Right lobe of liver (tissue), 6 donors: Measurements from ENCODE around the gene WDR54. TPM values are rescaled to one million over a fixed set of nuclear protein-coding genes. Genes with fewer than 3 reads are reported as not detected.

ENCODE experiments used
- ATAC-seq, 4 donors: fragments of 200-7000 bp; cut with Tn5 transposase; one replicate each; pipeline ENCODE4 v1.9.1; 2020; ENCODE audit warnings: mild to moderate bottlenecking in 4 of 4, moderate library complexity in 4 of 4
- DNase-seq, 3 donors: peaks; one replicate each; pipeline ENCODE4 v3.0.0-alpha.2; 2020
- H3K27ac ChIP-seq, 3 donors: fragments of 200-600 bp; one replicate each; pipeline ENCODE4 v1.8.0; 2022
- H3K27me3 ChIP-seq, 2 donors: fragments of 200-600 bp; one replicate each; pipeline ENCODE4 v1.8.0; 2022
- H3K36me3 ChIP-seq, 4 donors: fragments of 200-600 bp; sonication (generic) in 1 of 4; one replicate each; pipeline versions ENCODE4 v1.5.1 to v1.8.0; 2017 to 2022; ENCODE audit warnings: control low read depth in 1 of 4
- H3K4me1 ChIP-seq, 4 donors: fragments of 200-600 bp; sonication (generic) in 1 of 4; one replicate each; pipeline versions ENCODE4 v1.5.1 to v1.8.0; 2017 to 2022; ENCODE audit warnings: control low read depth in 1 of 4
- H3K4me3 ChIP-seq, 3 donors: fragments of 200-600 bp; one replicate each; pipeline ENCODE4 v1.8.0; 2022
- H3K9me3 ChIP-seq, 4 donors: fragments of 200-600 bp; sonication (generic) in 1 of 4; one replicate each; pipeline versions ENCODE4 v1.5.1 to v1.8.0; 2017 to 2022; ENCODE audit warnings: control low read depth in 1 of 4
- CTCF ChIP-seq, 4 donors: fragments of 200-600 bp in 3 of 4; fragments of 450-650 bp in 1 of 4; IDR thresholded peaks; one replicate each; pipeline versions ENCODE4 v1.5.1 to v1.8.0; 2016 to 2022; ENCODE audit warnings: antibody characterized with exemption in 4 of 4, mild to moderate bottlenecking in 2 of 4
- POLR2A ChIP-seq: fragments of 450-650 bp; IDR thresholded peaks from one replicate; pipeline ENCODE4 v1.6.1; 2017; ENCODE audit warnings: antibody characterized with exemption, mild to moderate bottlenecking
- WGBS: methylation state at CpG from one replicate; pipeline ENCODE4 v1.1.6; 2018; ENCODE audit warnings: low coverage, low lambda C conversion rate; ENCODE audit not compliant: insufficient coverage; ENCODE audit errors: missing lambda C conversion rate; 5-methylcytosine and 5-hydroxymethylcytosine counted together
- intact Hi-C, 2 donors: fragments of 100-400 bp; cut with DNase I; formaldehyde crosslinking; loops; one replicate each; pipeline versions ENCODE4 v1.11.2 to v1.14.1; 2022
- total RNA-seq, 6 experiments: library from RNA; depleted of rRNA in 2 of 6; stranded (reverse); fragments of >200 nt in 2 of 6; fragmentation: NEBNext Ultra II Directional in 3 of 6; extraction: Animal tissue kit (Norgen Biotek cat#: 25700) in 3 of 6; gene quantifications; one replicate each; pipeline versions ENCODE4 v1.1.0 to v1.2.4, GENCODE V29; 2016 to 2023
- donor health status: DM: no; HTN: yes; CAD: no.
- donor health status: DM: no; HTN: no; CAD: no.
- donor health status: DM: no; HTN: no; CAD: no.
- donor health status: DM: no; HTN: yes; CAD: no.
- donor health status: DM: no; HTN: yes; CAD: no.

WDR54 gene
- total RNA-seq, 6 experiments from 2014 or later = 1.6 to 5.3 (median 2.2) TPM

- Histone ChIP-seq H3K36me3 (peaks cover 0 to 3% (median 0%) of the 10 kb centered on the region in 4 donors), H3K27me3 (no peaks in the 10 kb centered on the region), H3K9me3 (no peaks in the 10 kb centered on the region), H3K4me1 (peaks cover 0 to 47% (median 18%) of the 10 kb centered on the region in 4 donors), H3K4me3 (peak overlapping the region; percentile 67 to 79 (median 67)), H3K27ac (peak overlapping the region in 1 of 3 donors; percentile 72)
- no peak for ATAC-seq
- TF ChIP-seq POLR2A (no peak), CTCF (IDR thresholded peaks at IDR 0.05) (no peak)
- WGBS = 20% methylated on average over 1 of the region's 3 CpGs
- DNase-seq = peak in 1 of 3 donors; percentile 41
- intact Hi-C loops = no loop called here
These were observed 17.8 kb downstream of the WDR54 start for GRCh38 chr2:74439373-74439772.

- Histone ChIP-seq H3K9me3 (no peaks in the 10 kb centered on the region), H3K36me3 (peaks cover 0 to 3% (median 0%) of the 10 kb centered on the region in 4 donors), H3K4me3 (peak overlapping the region; percentile 67 to 79 (median 67)), H3K27me3 (no peaks in the 10 kb centered on the region), H3K4me1 (peaks cover 0 to 53% (median 20%) of the 10 kb centered on the region in 4 donors), H3K27ac (peak overlapping the region; percentile 72 to 94 (median 91))
- DNase-seq (peak; percentile 60 to 71 (median 69)), ATAC-seq (peak; percentile 3 to 13 (median 9))
- WGBS = 17% methylated on average over 8 of the region's 14 CpGs
- intact Hi-C loops = no loop called here
- TF ChIP-seq CTCF (IDR thresholded peaks at IDR 0.05) (no peak), POLR2A (no peak)
These were observed 18.4 kb downstream of the WDR54 start for GRCh38 chr2:74439803-74440377.

GRCh38 chr2:74440378-74441169, 19.0 kb downstream of the WDR54 start:
- peak overlapping the region; percentile 72 to 94 (median 91) for H3K27ac ChIP-seq
- intact Hi-C loops = no loop called here
- peak; percentile 88 to 92 (median 92) for DNase-seq
- peaks cover 0 to 3% (median 0%) of the 10 kb centered on the region in 4 donors for H3K36me3 ChIP-seq
- no peaks in the 10 kb centered on the region for H3K27me3 ChIP-seq
- 5% methylated on average over 26 of the region's 45 CpGs for WGBS
- peak; percentile 78 to 89 (median 80) for ATAC-seq
- H3K4me3 ChIP-seq = peak overlapping the region; percentile 67 to 79 (median 67)
- TF ChIP-seq POLR2A = peak; percentile 45
- peak; percentile 10 to 55 (median 26) for TF ChIP-seq CTCF (IDR thresholded peaks at IDR 0.05)
- peaks cover 0 to 59% (median 24%) of the 10 kb centered on the region in 4 donors for H3K4me1 ChIP-seq
- no peaks in the 10 kb centered on the region for H3K9me3 ChIP-seq

- intact Hi-C loops = no loop called here
- H3K9me3 ChIP-seq = no peaks in the 10 kb centered on the region
- WGBS = 29% methylated on average over 12 of the region's 33 CpGs
- DNase-seq (no peak), ATAC-seq (peak in 3 of 4 donors; percentile 0 to 2 (median 1))
- peak overlapping the region; percentile 67 to 79 (median 67) for H3K4me3 ChIP-seq
- peaks cover 0 to 64% (median 25%) of the 10 kb centered on the region in 4 donors for H3K4me1 ChIP-seq
- peak overlapping the region; percentile 72 to 94 (median 91) for H3K27ac ChIP-seq
- no peaks in the 10 kb centered on the region for H3K27me3 ChIP-seq
- no peaks in the 10 kb centered on the region for H3K36me3 ChIP-seq
- no peak for TF ChIP-seq CTCF (IDR thresholded peaks at IDR 0.05)
- TF ChIP-seq POLR2A = no peak
These were observed 19.7 kb downstream of the WDR54 start for GRCh38 chr2:74441170-74441689.
